Fibroblast of peridontal ligament (primary cell): ENCODE measurements around the gene SPARC.

Source experiments
- DNase-seq: peaks from one replicate; pipeline ENCODE4 v3.0.0-alpha.2; 2010; ENCODE audit errors: extremely low read depth

The SPARC gene

GRCh38 chr5:151660616-151661495, 25.9 kb downstream of the SPARC start:
- DNase-seq, result peak; percentile 80

DNA sequence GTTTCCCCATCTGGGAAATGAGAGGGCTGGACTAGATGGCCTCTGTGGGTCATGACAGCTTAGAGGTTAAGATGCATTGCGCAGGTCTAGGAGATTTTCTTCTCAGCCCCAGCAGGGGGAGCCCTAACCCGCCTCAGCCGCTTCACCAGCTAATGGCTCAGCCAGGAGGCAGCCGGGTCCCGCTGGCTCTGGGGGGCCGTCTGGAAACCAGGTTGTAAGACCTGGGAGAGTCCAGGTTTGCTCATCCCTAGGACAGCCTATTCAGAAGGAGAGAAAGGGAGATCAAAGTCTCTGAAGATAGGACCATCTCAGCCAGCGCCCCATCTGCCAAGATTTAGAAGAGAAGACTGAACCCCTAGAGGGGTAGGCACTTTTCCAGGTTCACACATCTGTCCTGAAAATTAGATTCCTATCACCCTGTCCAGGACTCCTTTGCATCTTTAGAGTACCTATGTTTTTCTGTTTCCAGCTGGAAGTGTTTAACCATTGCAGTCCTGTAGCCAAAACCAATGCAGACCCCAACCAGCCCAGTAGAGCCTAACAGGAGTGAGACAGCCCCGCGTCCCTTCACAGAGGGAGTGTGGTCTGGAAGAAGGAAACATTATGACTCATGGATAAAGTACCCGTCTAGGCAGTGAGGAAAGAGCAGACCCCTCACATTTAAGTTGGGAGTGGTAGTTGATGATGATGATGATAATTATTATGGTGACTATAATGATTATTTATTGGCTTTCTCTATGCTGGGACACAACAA, 27.5 kb downstream of the SPARC start:
- DNase-seq, result peak; percentile 84

GRCh38 chr5:151657114-151657513, 29.6 kb downstream of the SPARC start:
- DNase-seq, result no peak

DNA sequence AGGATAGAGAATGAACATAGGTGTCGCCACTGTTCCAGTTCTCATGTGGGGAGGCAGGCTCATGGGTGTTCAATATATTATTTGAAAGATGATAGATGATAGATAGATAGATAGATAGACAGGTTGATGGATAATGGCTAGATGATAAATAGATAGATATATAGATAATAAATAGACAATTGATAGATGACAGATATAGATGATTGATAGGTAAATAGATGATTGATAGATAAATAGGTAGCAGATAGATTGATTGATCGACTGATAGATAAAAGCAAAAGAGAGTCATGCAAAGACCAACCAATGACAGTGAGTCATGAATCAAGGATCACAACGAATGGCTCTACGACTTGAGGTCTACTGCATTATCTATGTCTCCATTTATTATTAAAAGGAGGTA, 30.4 kb downstream of the SPARC start:
- no peak for DNase-seq

DNA sequence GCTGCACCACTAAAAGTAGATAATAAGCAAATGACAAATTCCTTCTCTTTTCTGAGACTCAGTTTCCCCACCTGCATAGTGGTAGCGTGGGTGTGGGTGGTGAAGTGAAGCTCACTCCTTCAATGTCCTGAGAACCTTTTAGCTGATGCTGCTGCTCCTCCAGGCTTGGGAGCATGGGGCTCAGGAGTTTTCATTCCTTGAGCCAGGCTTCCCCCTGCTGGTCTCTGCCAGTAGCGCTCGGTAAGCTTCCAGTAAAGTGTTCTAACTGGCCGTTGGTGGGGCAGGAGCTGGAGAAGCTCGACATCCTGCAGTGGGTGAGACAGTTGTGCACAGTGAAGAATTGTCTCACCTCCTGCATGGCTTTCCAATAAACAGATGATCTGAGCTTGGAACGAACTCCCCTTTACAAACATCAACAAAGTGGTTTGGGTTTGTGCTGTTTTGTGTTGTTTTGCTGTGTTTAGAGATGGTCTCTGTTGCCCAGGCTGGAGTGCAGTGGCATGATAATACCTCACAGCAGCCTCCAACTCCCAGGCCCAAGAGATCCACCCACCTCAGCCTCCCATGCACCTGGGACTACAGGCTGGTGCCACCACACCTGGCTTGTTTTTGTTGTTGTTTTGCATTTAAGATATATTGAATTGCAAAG, 34.6 kb downstream of the SPARC start:
- DNase-seq, result peak; percentile 83

GRCh38 chr5:151648988-151649387, 37.7 kb downstream of the SPARC start:
- no peak for DNase-seq

DNA sequence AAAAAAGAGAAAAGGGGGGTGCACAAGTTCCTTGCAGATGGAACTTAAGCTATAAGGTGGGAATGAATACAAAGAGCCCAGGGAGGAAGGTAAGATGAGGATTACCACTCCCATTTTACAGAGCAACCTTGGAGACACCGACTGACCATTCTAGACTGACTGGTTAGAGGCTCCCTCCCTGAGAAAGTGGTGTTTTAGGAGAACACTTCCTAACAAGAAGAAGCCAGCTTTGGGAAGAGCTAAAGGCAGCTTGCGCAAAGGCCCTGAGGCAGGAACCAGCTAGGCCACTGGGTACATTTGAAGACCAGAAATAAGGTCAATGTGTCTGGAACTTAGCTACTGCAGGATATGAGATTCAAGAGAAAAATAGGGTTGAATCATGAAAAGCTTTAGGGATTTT, 38.6 kb downstream of the SPARC start:
- DNase-seq, result no peak

GRCh38 chr5:151647320-151647861, 39.3 kb downstream of the SPARC start:
- no peak for DNase-seq

GRCh38 chr5:151646334-151646733, 40.4 kb downstream of the SPARC start:
- no peak for DNase-seq

- no peak for DNase-seq
These were observed 43.3 kb downstream of the SPARC start for GRCh38 chr5:151643388-151643787.

DNA sequence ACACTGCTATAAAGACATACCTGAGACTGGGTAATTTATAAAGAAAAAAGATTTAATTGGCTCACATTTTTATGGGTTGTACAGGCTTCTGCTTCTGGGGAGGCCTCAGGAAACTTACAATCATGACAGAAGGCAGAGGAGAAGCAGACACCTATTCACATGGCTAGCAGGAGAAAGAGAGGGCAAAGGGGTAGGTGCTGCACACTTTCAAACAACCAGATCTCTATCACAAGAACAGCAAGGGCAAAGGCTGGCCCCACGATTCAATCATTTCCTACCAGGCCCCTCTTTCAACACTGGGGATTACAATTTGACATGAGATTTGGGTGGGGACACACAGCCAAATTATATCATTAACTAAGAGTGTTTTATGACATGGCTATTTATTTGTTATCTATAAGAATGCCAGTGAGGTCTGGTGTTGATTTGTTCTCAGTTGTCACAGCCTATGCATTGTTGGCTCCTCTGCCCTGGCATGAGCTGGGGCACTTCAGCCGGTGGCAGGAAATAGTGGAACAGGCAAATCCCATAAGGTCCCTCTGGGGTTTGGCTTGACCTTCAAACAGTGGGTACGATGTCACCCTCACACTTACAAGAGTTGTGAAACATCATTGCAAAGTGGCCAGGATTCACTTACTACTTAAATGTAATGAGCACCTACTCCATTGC, 44.1 kb downstream of the SPARC start:
- DNase-seq, result no peak

GRCh38 chr5:151638619-151639018, 48.1 kb downstream of the SPARC start:
- no peak for DNase-seq

DNA sequence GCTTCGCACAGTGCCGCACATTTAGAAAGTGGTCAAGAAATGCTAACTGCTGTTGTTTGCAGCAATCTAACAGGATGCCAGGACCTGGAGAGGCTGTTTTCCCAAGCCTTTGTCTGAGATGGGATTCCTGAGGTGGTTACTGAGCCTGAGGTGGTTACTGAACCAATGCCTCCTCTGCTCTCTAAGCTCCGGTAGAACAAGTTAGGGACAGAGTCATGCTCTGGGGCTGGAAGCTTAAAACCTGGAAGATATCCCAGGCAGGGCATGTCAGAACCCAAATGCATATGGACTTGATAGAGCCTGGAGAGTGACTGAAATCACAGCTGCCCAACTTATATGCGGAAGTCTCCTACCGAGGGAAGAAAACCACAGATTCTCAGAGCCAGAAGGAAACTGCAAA, 49.0 kb downstream of the SPARC start:
- peak; percentile 13 for DNase-seq

DNA sequence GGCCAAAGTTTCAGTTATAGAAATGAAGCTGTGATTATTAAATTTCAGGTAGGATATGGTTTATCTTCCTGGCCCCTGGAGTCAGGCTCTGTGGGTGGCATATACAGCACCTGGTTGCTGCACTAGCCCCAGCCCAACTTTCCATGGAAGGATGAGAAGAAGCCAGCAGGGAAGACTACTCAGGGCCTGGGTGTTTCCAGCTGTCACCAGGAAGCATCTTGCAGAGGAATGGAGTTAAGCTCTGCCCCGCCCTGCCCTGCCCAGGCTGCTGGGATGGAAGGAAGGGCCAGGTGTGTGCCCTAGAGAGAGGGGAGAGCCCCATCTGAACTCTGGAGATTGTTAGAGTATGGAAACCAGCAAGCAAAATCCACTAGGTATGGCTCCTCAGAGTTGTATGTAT, 52.8 kb downstream of the SPARC start:
- no peak for DNase-seq

GRCh38 chr5:151632941-151633340, 53.8 kb downstream of the SPARC start:
- no peak for DNase-seq

DNA sequence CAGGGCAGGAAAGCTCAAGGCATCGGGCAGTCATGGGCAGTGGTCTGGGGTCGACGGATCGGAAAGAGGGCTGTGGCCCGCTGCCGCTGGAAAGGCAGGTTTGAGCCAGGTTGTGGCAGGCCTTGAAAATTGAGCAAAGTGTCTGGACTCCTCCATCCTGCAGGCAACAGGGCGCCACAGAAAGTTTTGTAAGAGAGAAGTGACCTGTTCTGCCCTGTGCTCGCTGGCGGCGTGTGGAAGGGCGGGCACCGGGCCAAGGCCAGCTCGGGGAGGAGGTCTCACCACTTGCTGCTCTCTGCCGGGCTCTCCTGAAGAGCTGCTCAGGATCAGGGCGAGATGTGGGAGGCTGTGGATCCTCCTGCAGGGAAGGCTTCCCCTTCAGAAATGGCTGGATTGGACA, 54.2 kb downstream of the SPARC start:
- no peak for DNase-seq

DNA sequence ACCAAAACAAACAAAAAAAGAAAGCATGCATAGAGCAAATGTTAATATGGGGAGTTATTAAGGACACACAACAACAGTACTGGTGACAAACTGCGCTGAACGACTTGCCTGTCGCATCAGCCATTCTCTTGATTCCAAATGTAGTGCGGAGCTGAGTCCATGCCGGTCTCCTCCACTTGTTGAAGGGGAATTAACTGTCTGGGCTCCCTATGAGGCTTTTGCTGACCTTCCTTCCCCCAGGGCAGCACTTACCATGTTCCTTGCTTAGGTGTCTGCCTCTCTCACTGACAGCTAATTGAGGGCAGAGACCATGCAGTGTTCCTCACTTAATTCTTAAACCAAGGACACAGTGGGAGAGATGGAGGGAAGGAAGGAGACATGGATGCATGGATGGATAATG, 54.8 kb downstream of the SPARC start:
- no peak for DNase-seq

GRCh38 chr5:151630088-151630487, 56.6 kb downstream of the SPARC start:
- no peak for DNase-seq

GRCh38 chr5:151628112-151628823, 58.4 kb downstream of the SPARC start:
- DNase-seq, result peak; percentile 74

DNA sequence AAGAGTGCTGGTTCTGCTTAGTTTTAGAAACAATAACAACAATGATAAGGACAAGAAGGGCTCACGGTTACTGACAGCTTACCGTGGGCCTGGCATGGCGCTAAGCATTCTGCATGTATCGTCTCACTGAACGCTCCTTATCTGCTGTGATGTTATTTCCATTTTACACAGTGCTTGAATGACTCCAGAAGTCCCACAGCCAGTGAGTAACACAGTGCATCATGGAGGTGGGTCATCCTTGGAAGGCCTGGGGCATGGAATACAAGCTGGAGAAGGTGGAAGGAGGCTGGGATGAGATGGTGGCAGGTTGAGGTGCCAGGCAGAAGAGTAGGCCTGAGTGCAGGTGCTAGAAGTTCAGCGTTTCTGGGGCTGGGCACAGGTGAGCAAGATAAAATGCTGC, 59.1 kb downstream of the SPARC start:
- no peak for DNase-seq

DNA sequence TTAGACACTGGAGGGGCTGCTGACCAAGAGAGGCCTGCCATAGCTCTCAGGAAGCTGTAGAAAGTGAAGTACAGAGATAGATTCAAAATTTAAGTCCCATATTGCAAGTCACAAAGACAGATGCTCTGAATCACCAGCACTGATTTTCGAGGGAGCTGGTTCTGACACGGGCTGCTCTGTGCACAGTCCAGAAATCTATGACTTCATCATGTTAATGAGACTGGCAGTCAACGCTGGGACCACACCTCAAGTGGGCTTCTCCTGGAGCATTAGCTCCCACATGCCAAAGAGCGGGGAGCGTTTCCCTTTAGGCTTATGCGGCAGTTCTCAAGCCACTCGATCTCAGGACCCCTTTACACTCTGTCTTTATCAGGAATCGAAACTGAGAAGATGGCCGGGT, 61.4 kb downstream of the SPARC start:
- no peak for DNase-seq
